GM12878 (cell line): Measurements from ENCODE around the gene EVX2. TPM values are rescaled to one million over a fixed set of nuclear protein-coding genes. Genes with fewer than 3 reads are reported as not detected.

Source experiments
- ATAC-seq: fragments of 200-7000 bp; cut with Tn5 transposase; 3 replicates; pipeline ENCODE4 v1.9.1; 2020; ENCODE audit warnings: mild to moderate bottlenecking, moderate library complexity
- BruUV-seq: library from RNA; stranded (reverse); fragments of 400-500 nt; replicated peaks from 2 replicates; lab custom pipeline; 2021; lab: Mats Ljungman, UMichigan
- CTCF ChIA-PET: fragments of 300-600 bp; sonication (Branson Sonifier 250); formaldehyde crosslinking; extraction: SDS; loops from one replicate; lab custom pipeline; 2021; ENCODE audit warnings: inconsistent platforms; lab: Yijun Ruan, JAX
- POLR2A ChIA-PET: fragments of 350-600 bp; formaldehyde crosslinking; extraction: SDS; loops from one replicate; lab custom pipeline; 2021; ENCODE audit warnings: inconsistent platforms; lab: Charles Lee
- RAD21 ChIA-PET: fragments of 300-600 bp; sonication (Branson Sonifier 250); formaldehyde crosslinking; loops from one replicate; lab custom pipeline; 2023; ENCODE audit warnings: antibody characterized with exemption; ENCODE audit not compliant: unreplicated experiment; lab: Charles Lee
- SMC1A ChIA-PET: fragments of 300-600 bp; sonication (Branson Sonifier 250); formaldehyde crosslinking; loops from one replicate; lab custom pipeline; 2023; ENCODE audit not compliant: unreplicated experiment, uncharacterized antibody; lab: Charles Lee
- DNase-seq: peaks from one replicate; pipeline ENCODE4 v3.0.0-alpha.2; 2011; ENCODE audit warnings: low read depth, low spot score
- FAIRE-seq: peaks from 3 replicates; lab custom pipeline; 2011; peaks lifted over from hg19 to GRCh38; lab: Jason Lieb, UNC
- H2AFZ ChIP-seq: 2 replicates; pipeline ENCODE4 v1.6.0; 2011; ENCODE audit warnings: low read depth, low read length, control low read depth; ENCODE audit not compliant: control insufficient read depth
- H3K27ac ChIP-seq: 2 replicates; pipeline ENCODE4 v1.5.1; 2011; ENCODE audit warnings: control low read depth; ENCODE audit not compliant: control insufficient read depth, insufficient read depth
- H3K27me3 ChIP-seq, 2 experiments: replicated peaks in 1 of 2; 2 replicates each; pipeline versions ENCODE4 v1.6.0 to v1.6.1; 2011; ENCODE audit warnings: low read length in 1 of 2; ENCODE audit not compliant: control insufficient read depth in 2 of 2, insufficient read depth in 2 of 2
- H3K36me3 ChIP-seq, 2 experiments: 2 replicates each; pipeline ENCODE4 v1.5.1; 2011; ENCODE audit warnings: low read length in 1 of 2; ENCODE audit not compliant: control insufficient read depth in 2 of 2, insufficient read depth in 2 of 2
- H3K4me1 ChIP-seq: 2 replicates; pipeline ENCODE4 v1.6.1; 2011; ENCODE audit warnings: mild to moderate bottlenecking, low read length, moderate library complexity, mixed read lengths; ENCODE audit not compliant: control insufficient read depth, insufficient read depth
- H3K4me2 ChIP-seq: 2 replicates; pipeline ENCODE4 v1.6.0; 2011; ENCODE audit warnings: control low read depth; ENCODE audit not compliant: control insufficient read depth, insufficient read depth
- H3K4me3 ChIP-seq: fragments of 200-600 bp; sonication (generic); 2 replicates; pipeline ENCODE4 v1.5.1; 2016
- H3K79me2 ChIP-seq: 2 replicates; pipeline ENCODE4 v1.6.0; 2011; ENCODE audit warnings: low read length; ENCODE audit not compliant: control insufficient read depth, insufficient read depth
- H3K9ac ChIP-seq: 2 replicates; pipeline ENCODE4 v1.8.0; 2011; ENCODE audit warnings: low read length, control low read depth, mixed read lengths; ENCODE audit not compliant: control insufficient read depth, insufficient read depth
- H3K9me3 ChIP-seq: replicated peaks from 3 replicates; pipeline ENCODE4 v1.5.1; 2011; ENCODE audit warnings: mild to moderate bottlenecking, low read length; ENCODE audit not compliant: control insufficient read depth, insufficient read depth
- H4K20me1 ChIP-seq: 2 replicates; pipeline ENCODE4 v1.6.0; 2011; ENCODE audit not compliant: control insufficient read depth, insufficient read depth
- EED ChIP-seq: sonication (generic); IDR thresholded peaks from 2 replicates; pipeline ENCODE4 v1.6.1; 2016; ENCODE audit warnings: antibody characterized with exemption, low read depth
- ELK1 ChIP-seq: IDR thresholded peaks from 2 replicates; pipeline ENCODE4 v1.6.1; 2012; ENCODE audit warnings: low read depth, low read length, improper control_type of control experiment
- EZH2 ChIP-seq: IDR thresholded peaks from 2 replicates; pipeline ENCODE4 v1.6.1; 2012; ENCODE audit warnings: low read depth, mild to moderate bottlenecking, control low read depth, inconsistent platforms, low read length, borderline replicate concordance; ENCODE audit not compliant: control insufficient read depth
- FOXM1 ChIP-seq: IDR thresholded peaks from 2 replicates; pipeline ENCODE4 v1.6.1; 2012; ENCODE audit warnings: low read depth, mild to moderate bottlenecking, inconsistent platforms, low read length, moderate library complexity
- MTA3 ChIP-seq: IDR thresholded peaks from 2 replicates; pipeline ENCODE4 v1.6.1; 2012; ENCODE audit warnings: low read length, inconsistent platforms, borderline replicate concordance
- MYB ChIP-seq: fragments of 150-350 bp; IDR thresholded peaks from 2 replicates; pipeline ENCODE4 v1.6.1; 2014; ENCODE audit warnings: mild to moderate bottlenecking, low read depth, low read length, borderline replicate concordance
- POLR2A ChIP-seq: IDR thresholded peaks from 2 replicates; pipeline ENCODE4 v1.6.1; 2011; ENCODE audit warnings: low read depth, mild to moderate bottlenecking, low read length
- POLR2AphosphoS5 ChIP-seq: IDR thresholded peaks from 2 replicates; pipeline ENCODE4 v1.6.1; 2011; ENCODE audit warnings: mild to moderate bottlenecking, low read length, inconsistent platforms
- POU2F2 ChIP-seq: IDR thresholded peaks from 3 replicates; pipeline ENCODE4 v1.6.1; 2011; ENCODE audit warnings: low read depth, mild to moderate bottlenecking, low read length, borderline replicate concordance
- SPI1 ChIP-seq: IDR thresholded peaks from 2 replicates; pipeline ENCODE4 v1.6.1; 2011; ENCODE audit warnings: low read depth, mild to moderate bottlenecking, low read length, moderate library complexity, borderline replicate concordance; ENCODE audit not compliant: insufficient read depth
- YY1 ChIP-seq: IDR thresholded peaks from 2 replicates; pipeline ENCODE4 v1.6.1; 2011; ENCODE audit warnings: low read depth, mild to moderate bottlenecking, low read length
- ZNF274 ChIP-seq: IDR thresholded peaks from one replicate; pipeline ENCODE4 v1.8.0; 2011; ENCODE audit not compliant: insufficient read length, insufficient read depth
- WGBS: methylation state at CpG from one replicate; pipeline ENCODE4 v1.1.6; 2016; ENCODE audit warnings: low lambda C conversion rate; ENCODE audit not compliant: insufficient replicate concordance, insufficient coverage; ENCODE audit errors: missing lambda C conversion rate; 5-methylcytosine and 5-hydroxymethylcytosine counted together
- in situ Hi-C: fragments of 300-500 bp; cut with MboI; formaldehyde crosslinking; loops from 9 replicates; pipeline ENCODE4 v1.14.3; 2018; ENCODE audit warnings: mixed read lengths
- intact Hi-C: fragments of 100-400 bp; cut with micrococcal nuclease; formaldehyde crosslinking; loops from one replicate; pipeline ENCODE4 v1.14.2; 2022; ENCODE audit not compliant: unreplicated experiment
- polyA plus RNA-seq, 11 experiments: library from polyadenylated mRNA; depleted of rRNA in 4 of 11; unstranded in 6 of 11; stranded (reverse) in 5 of 11; fragments of >200 nt; fragmentation: Nextera tagmentation in 4 of 11; fragmentation: Illumina TruSeq in 1 of 11; extraction: Ambion mirVana in 4 of 11; extraction: Trizol in 1 of 11; gene quantifications; 1 replicate in 1 of 11; 2 replicates in 10 of 11; pipeline versions ENCODE4 v1.2.1 to v1.2.3, GENCODE V29; 2011 to 2016; ENCODE audit warnings: inconsistent platforms in 2 of 11, missing spikeins in 2 of 11, low read depth in 1 of 11
- total RNA-seq, 4 experiments: library from RNA; depleted of rRNA in 3 of 4; stranded (reverse); fragments of >200 nt in 3 of 4; fragmentation: Illumina TruSeq in 1 of 4; extraction: Trizol in 1 of 4; gene quantifications; 2 replicates each; pipeline versions ENCODE4 v1.2.1 to v1.2.3, GENCODE V29; 2013 to 2021
- TF ChIP-seq, protein P1 (sequence below): fragments of 450-650 bp; IDR thresholded peaks from 2 replicates; pipeline ENCODE4 v1.6.1; 2014; ENCODE audit warnings: mild to moderate bottlenecking

Gene EVX2
- total and polyA plus RNA-seq, 10 of the 15 experiments (the other 5 are each of a cell fraction or from before 2014, with no cell fraction given) = not detected

DNA sequence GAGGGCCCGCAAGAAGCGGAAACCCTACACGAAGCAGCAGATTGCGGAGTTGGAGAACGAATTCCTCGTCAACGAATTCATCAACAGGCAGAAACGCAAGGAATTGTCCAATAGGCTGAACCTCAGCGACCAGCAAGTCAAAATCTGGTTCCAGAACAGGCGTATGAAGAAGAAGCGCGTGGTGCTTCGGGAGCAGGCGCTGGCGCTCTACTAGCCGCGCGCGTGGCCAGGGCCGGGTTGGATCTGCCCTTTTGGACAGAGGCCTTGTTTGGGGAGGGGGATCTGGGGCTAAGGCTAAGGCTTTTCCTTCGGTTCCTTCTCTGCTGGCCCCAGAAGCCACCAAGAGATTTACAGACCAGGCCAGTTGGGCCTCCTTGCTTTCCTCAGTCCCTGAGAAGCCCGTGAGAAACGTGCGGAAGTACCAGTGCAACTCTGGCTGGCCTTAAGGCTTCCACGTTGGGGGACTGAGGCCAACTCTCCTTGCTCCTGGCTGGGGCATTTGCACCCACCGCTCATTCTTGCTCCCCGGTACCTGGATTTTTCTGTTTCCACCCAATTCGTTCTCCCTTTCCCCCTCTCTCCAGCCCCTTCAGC, 16.9 kb upstream of the EVX2 start:
- 47% methylated on average over 28 of the region's 28 CpGs for WGBS
- H4K20me1 ChIP-seq = no peaks in the 10 kb centered on the region
- FAIRE-seq = no peak
- ChIA-PET CTCF (interaction anchor here (0.9 kb wide), 1 partner anchor 849 kb away, joined by 3 read pairs; no protein-coding TSS in a partner anchor), SMC1A (no interaction called here), RAD21 (no interaction called here)
- H3K79me2 ChIP-seq = no peaks in the 10 kb centered on the region
- H2AFZ ChIP-seq = no peak overlapping the region
- no peaks in the 10 kb centered on the region; the same call in 2 of the 3 replicates for H3K9me3 ChIP-seq
- no peak overlapping the region for H3K4me3 ChIP-seq
- no peak overlapping the region for H3K4me2 ChIP-seq
- ATAC-seq = no peak
- BruUV-seq = no TSS peak
- no peak overlapping the region for H3K9ac ChIP-seq
- peaks cover 3% of the 10 kb centered on the region; the same call in 1 of the 2 replicates for H3K4me1 ChIP-seq
- TF ChIP-seq MTA3 = no peak
- TF ChIP-seq FOXM1 = no peak
- TF ChIP-seq EED = no peak
- no peak for TF ChIP-seq YY1
- TF ChIP-seq, all 136 proteins: peak for 0
- in situ Hi-C loops = no loop called here
- POLR2A ChIA-PET = no interaction called here
- DNase-seq = no peak
- intact Hi-C loops = no loop called here
- Histone ChIP-seq H3K36me3 (no peaks in the 10 kb centered on the region), H3K27ac (no peak overlapping the region), H3K27me3 (peaks cover 17 to 45% of the 10 kb centered on the region in 2 experiments)

GRCh38 chr2:176099728-176100546, 16.2 kb upstream of the EVX2 start, which contains the start of gene HOXD12:
Gene HOXD12, plus strand, starts transcription at chr2:176099795. Its CDS starts 7 bp downstream, at chr2:176099802.
- Histone ChIP-seq H3K36me3 (no peaks in the 10 kb centered on the region), H2AFZ (no peak within 1 kb of the TSS), H3K4me3 (no peak within 1 kb of the TSS), H3K27ac (no peak within 1 kb of the TSS), H3K4me2 (no peak within 1 kb of the TSS), H3K27me3 (peaks cover 17 to 41% of the 10 kb centered on the region in 2 experiments), H3K79me2 (no peaks in the 10 kb centered on the region), H3K9ac (no peak within 1 kb of the TSS), H3K4me1 (peaks cover 3% of the 10 kb centered on the region; the same call in 1 of the 2 replicates), H3K9me3 (no peaks in the 10 kb centered on the region; the same call in 2 of the 3 replicates), H4K20me1 (no peaks in the 10 kb centered on the region)
- BruUV-seq = no TSS peak
- CTCF ChIA-PET = interaction anchor here (0.8 kb wide), 1 partner anchor 411 kb away, joined by 3 read pairs; no protein-coding TSS in a partner anchor
- in situ Hi-C loops (loop anchor here (5.0 kb wide), 2 partner anchors 413 to 733 kb away; no protein-coding TSS in a partner anchor), intact Hi-C loops (no loop called here)
- no peak for DNase-seq
- WGBS = 58% methylated on average over 54 of the region's 70 CpGs
- RAD21 ChIA-PET = no interaction called here
- POLR2A ChIA-PET = no interaction called here
- no peak for FAIRE-seq
- SMC1A ChIA-PET = no interaction called here
- ATAC-seq = no peak
- TF ChIP-seq MYB = no peak
- TF ChIP-seq EZH2 = no peak
- TF ChIP-seq POLR2AphosphoS5 = no peak
- TF ChIP-seq POU2F2 = no peak
- TF ChIP-seq POLR2A = no peak
- no peak for TF ChIP-seq ELK1
- no peak for TF ChIP-seq SPI1
- TF ChIP-seq ZNF274 = no peak
- TF ChIP-seq, protein P1, sequence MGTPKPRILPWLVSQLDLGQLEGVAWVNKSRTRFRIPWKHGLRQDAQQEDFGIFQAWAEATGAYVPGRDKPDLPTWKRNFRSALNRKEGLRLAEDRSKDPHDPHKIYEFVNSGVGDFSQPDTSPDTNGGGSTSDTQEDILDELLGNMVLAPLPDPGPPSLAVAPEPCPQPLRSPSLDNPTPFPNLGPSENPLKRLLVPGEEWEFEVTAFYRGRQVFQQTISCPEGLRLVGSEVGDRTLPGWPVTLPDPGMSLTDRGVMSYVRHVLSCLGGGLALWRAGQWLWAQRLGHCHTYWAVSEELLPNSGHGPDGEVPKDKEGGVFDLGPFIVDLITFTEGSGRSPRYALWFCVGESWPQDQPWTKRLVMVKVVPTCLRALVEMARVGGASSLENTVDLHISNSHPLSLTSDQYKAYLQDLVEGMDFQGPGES = no peak
